SU-DHL-6 (cell line): ENCODE measurements around the gene BET1.

Experiments
- CTCF ChIP-seq: fragments of 200-600 bp; sonication (generic); IDR thresholded peaks from one replicate; pipeline ENCODE4 v1.5.1; 2017; ENCODE audit warnings: antibody characterized with exemption, mild to moderate bottlenecking, low read length, moderate library complexity; ENCODE audit not compliant: insufficient read depth, poor library complexity, severe bottlenecking
- EZH2phosphoT487 ChIP-seq: fragments of 200-600 bp; sonication (generic), shearing (Covaris generic); conservative IDR thresholded peaks from 2 replicates; pipeline ENCODE4 v1.6.1; 2018; ENCODE audit warnings: mild to moderate bottlenecking, antibody characterized with exemption, low read length, moderate library complexity, mixed read lengths

- TF ChIP-seq CTCF (no peak), EZH2phosphoT487 (no peak)
Measured at GRCh38 chr7:94053532-94053931, 49.4 kb upstream of the BET1 start.
